ENCODE results near the gene UBTF.

DNA sequence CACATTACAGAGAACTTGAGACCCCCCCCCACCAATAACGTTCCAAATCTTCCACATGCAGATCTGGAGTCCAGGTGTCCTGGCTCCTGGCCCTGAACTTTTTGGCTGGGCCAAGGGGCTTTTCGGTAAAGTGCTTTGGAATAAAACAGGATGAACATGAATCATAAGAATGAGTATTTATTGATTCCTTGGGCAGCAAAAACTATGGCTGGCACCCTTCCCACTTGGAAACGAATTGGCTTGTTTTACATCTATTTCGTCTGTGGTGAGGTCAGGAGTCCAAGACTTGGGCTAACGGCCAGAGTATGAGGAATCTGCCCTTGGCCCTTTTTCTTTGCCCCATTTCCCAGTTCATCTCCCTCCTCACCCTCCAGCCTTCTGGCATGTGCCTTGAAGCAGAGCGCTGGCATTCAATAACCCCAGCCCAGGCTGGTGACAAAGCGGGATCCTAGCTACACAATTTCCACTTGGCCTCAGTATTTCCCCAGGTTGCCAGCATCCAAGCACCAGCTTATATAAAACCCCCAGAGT, 4.1 kb upstream of the UBTF start:
- peak in 1 of 2 donors; percentile 41 for TF ChIP-seq EP300 (IDR thresholded peaks at IDR 0.05)
- TF ChIP-seq, protein P1, sequence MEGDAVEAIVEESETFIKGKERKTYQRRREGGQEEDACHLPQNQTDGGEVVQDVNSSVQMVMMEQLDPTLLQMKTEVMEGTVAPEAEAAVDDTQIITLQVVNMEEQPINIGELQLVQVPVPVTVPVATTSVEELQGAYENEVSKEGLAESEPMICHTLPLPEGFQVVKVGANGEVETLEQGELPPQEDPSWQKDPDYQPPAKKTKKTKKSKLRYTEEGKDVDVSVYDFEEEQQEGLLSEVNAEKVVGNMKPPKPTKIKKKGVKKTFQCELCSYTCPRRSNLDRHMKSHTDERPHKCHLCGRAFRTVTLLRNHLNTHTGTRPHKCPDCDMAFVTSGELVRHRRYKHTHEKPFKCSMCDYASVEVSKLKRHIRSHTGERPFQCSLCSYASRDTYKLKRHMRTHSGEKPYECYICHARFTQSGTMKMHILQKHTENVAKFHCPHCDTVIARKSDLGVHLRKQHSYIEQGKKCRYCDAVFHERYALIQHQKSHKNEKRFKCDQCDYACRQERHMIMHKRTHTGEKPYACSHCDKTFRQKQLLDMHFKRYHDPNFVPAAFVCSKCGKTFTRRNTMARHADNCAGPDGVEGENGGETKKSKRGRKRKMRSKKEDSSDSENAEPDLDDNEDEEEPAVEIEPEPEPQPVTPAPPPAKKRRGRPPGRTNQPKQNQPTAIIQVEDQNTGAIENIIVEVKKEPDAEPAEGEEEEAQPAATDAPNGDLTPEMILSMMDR (IDR thresholded peaks at IDR 0.05): no peak
